ENCODE results near the gene HERPUD2. TPM values are rescaled to one million over a fixed set of nuclear protein-coding genes. Genes with fewer than 3 reads are reported as not detected.

The HERPUD2 gene
- total RNA-seq, 1 experiment from 2014 or later: 11.7 TPM

DNA sequence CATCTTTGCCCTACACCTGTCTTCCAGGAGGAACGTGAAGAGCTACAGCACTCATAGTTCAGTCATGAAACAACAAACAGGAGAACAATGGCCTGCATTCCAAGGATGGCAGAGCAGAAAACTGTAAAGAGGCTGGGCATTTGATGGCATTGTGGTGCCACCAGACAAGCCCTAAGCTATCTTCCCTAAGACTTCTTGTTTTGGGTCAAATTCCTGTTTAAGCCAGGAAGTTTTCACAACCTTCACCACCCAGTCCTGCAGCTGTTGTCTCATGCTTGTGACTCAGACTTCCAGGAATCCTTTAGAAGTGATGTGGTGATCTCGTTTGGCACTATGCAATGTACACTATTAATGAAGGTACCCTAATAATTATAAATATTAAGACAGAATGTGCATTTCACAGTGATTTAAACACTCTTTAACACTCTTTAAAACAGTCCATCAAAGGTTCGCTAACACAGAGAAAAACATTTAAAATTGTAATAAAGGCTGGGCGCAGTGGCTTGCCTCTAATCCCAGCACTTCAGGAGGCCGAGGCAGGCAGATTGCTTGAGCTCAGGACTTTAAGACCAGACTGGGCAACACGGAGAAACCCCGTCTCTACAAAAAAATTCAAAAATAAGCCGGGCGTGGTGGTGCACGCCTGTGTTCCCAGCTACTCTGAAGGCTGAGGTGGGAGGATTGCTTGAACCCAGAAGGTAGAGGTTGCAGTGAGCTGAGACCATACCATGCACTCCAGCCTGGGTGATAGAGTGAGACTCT is 2.7 kb upstream of the HERPUD2 start:
- H3K27ac ChIP-seq (ENCODE audit: low read length): no peak overlapping the region

DNA sequence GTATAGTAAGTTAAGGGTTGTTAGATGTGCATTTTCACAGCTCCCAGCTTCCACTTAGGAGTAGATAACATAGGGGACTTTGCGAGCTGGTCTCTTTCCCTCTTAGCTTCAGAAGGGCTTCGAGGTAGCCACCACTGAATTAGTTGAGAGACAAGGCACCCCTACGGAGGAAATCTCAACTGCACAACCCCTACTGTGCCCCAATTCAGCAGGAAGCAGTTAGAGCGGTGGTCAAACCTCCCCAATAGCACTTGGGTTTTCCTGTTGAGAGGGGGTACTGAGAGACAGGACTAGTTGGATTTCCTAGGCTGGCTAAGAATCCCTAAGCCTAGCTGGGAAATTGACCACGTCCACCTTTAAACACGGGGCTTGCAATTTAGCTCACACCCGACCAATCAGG is 1.1 kb upstream of the HERPUD2 start:
- H2AFZ ChIP-seq (ENCODE audit: low read length): no peak overlapping the region
- TF ChIP-seq EZH2 (IDR thresholded peaks at IDR 0.05; ENCODE audit: low read length, unreplicated experiment) (no peak), EZH2phosphoT487 (IDR thresholded peaks at IDR 0.05; ENCODE audit: borderline replicate concordance, low read length) (no peak)
- TF ChIP-seq, protein P1, sequence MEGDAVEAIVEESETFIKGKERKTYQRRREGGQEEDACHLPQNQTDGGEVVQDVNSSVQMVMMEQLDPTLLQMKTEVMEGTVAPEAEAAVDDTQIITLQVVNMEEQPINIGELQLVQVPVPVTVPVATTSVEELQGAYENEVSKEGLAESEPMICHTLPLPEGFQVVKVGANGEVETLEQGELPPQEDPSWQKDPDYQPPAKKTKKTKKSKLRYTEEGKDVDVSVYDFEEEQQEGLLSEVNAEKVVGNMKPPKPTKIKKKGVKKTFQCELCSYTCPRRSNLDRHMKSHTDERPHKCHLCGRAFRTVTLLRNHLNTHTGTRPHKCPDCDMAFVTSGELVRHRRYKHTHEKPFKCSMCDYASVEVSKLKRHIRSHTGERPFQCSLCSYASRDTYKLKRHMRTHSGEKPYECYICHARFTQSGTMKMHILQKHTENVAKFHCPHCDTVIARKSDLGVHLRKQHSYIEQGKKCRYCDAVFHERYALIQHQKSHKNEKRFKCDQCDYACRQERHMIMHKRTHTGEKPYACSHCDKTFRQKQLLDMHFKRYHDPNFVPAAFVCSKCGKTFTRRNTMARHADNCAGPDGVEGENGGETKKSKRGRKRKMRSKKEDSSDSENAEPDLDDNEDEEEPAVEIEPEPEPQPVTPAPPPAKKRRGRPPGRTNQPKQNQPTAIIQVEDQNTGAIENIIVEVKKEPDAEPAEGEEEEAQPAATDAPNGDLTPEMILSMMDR (conservative IDR thresholded peaks at IDR 0.05; ENCODE audit: low read depth, low read length): no peak
- CTCF ChIA-PET: no interaction called here
- H3K36me3 ChIP-seq (ENCODE audit: low read depth, low read length): no peaks in the 10 kb centered on the region
- no peaks in the 10 kb centered on the region for H3K9me2 ChIP-seq (replicated peaks; ENCODE audit: low read length)
- POLR2A ChIA-PET (ENCODE audit: unreplicated experiment): interaction anchor here (0.5 to 0.6 kb wide), 2 partner anchors 103 to 539 kb away, joined by 3 to 4 read pairs; no protein-coding TSS in a partner anchor
- no peaks in the 10 kb centered on the region; the same call in 1 of the 2 replicates for H4K20me1 ChIP-seq (ENCODE audit: low read length)
- intact Hi-C loops (cut with micrococcal nuclease): loop anchor here (5.0 kb wide), 1 partner anchor 949 kb away; no protein-coding TSS in a partner anchor
- peaks cover 47% of the 10 kb centered on the region for H3K79me2 ChIP-seq (ENCODE audit: low read length)
- peaks cover 52% of the 10 kb centered on the region for H3K4me1 ChIP-seq (ENCODE audit: insufficient read depth, low read length)
- no peaks in the 10 kb centered on the region for H3K9me3 ChIP-seq (ENCODE audit: low read length)
- 0 out of 2 replicates have a peak overlapping the region, but pooled peaks have one; percentile 90 for H3K27ac ChIP-seq (ENCODE audit: low read length)
- no peak for DNase-seq
- H3K4me3 ChIP-seq (ENCODE audit: low read length): peak overlapping the region; percentile 99
- BruUV-seq (replicated peaks): no TSS peak
- peak overlapping the region; percentile 100 for H3K4me2 ChIP-seq (ENCODE audit: low read length)
- H3K9ac ChIP-seq (ENCODE audit: low read length): peak overlapping the region; percentile 100
- ATAC-seq: no peak
- H3K27me3 ChIP-seq (ENCODE audit: low read length): no peaks in the 10 kb centered on the region
- H3F3A ChIP-seq (ENCODE audit: low read length, unreplicated experiment): no peaks in the 10 kb centered on the region

More for the DNA sequence above, 2.7 kb upstream of the HERPUD2 start:
- H2AFZ ChIP-seq (ENCODE audit: low read length): no peak overlapping the region
- peaks cover 41% of the 10 kb centered on the region for H3K4me1 ChIP-seq (ENCODE audit: insufficient read depth, low read length)
- H3K9me3 ChIP-seq (ENCODE audit: low read length): no peaks in the 10 kb centered on the region
- ATAC-seq: peak; percentile 7
- intact Hi-C loops (cut with micrococcal nuclease): loop anchor here (5.0 kb wide), 1 partner anchor 950 kb away; no protein-coding TSS in a partner anchor
- peak overlapping the region; percentile 7 for H3K4me2 ChIP-seq (ENCODE audit: low read length)
- CTCF ChIA-PET: no interaction called here
- no peaks in the 10 kb centered on the region for H3K27me3 ChIP-seq (ENCODE audit: low read length)
- peak; percentile 69 for DNase-seq
- no peaks in the 10 kb centered on the region for H3K36me3 ChIP-seq (ENCODE audit: low read depth, low read length)
- H3K4me3 ChIP-seq (ENCODE audit: low read length): no peak overlapping the region
- no peak for TF ChIP-seq EZH2 (IDR thresholded peaks at IDR 0.05; ENCODE audit: low read length, unreplicated experiment)
- TF ChIP-seq, protein P1 (conservative IDR thresholded peaks at IDR 0.05; ENCODE audit: low read depth, low read length): no peak
- no peak for TF ChIP-seq EZH2phosphoT487 (IDR thresholded peaks at IDR 0.05; ENCODE audit: borderline replicate concordance, low read length)
- H4K20me1 ChIP-seq (ENCODE audit: low read length): no peaks in the 10 kb centered on the region
- no peaks in the 10 kb centered on the region for H3F3A ChIP-seq (ENCODE audit: low read length, unreplicated experiment)
- POLR2A ChIA-PET (ENCODE audit: unreplicated experiment): interaction anchor here (0.6 to 0.7 kb wide), 3 partner anchors 12 to 703 kb away, joined by 3 read pairs; partner anchors contain the start of gene SEPTIN7
- H3K9me2 ChIP-seq (replicated peaks; ENCODE audit: low read length): no peaks in the 10 kb centered on the region
- peaks cover 31% of the 10 kb centered on the region for H3K79me2 ChIP-seq (ENCODE audit: low read length)
- BruUV-seq (replicated peaks): no TSS peak
- H3K9ac ChIP-seq (ENCODE audit: low read length): no peak overlapping the region

Measured in PC-3 (cell line).